ENCODE results near the gene RRM2.

DNA sequence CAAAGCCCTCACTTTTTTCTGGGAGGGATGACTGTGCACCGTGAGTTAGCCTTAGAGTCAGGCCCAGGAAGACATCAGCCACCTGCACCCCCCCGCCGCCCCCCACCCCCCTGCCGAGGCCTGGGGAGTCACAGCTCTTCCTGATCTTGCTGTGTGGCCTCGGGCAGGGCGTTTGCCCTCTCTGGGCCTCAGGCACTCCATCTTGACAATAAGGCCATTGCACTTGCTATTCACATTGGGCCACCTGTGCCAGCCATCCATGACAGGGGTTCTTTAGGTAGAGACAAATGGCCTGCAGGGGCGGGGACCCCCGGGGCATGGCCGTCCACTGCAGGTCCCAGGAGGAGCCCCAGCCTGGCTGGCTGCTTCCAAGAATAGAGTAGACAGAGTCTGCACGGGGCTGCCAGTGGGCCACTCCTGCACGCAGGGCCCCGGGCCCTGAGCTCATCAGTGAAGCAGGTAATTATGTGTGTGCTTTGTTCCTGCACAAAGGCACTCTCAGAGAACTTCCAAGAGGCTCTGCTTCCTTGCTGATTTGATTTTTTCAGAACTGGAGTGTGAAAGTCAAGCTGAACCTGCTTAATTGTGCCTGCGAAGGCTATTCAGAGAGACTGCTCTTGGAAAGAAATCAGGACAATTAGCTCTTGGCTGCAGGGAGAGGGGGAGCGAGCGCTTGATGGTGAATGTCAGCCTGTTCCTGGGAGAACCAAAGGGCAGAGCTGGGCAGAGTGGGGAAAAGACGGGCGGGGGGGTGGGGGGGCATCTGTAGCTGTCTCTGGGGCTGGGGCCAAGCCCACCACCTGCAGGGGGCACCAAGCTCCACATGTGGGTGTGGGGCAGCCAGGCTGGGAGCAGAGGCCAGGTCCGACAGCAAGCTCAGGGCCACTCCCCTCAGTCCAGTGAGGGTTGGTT lies 40.3 kb downstream of the RRM2 start:
- TF ChIP-seq, protein P1, sequence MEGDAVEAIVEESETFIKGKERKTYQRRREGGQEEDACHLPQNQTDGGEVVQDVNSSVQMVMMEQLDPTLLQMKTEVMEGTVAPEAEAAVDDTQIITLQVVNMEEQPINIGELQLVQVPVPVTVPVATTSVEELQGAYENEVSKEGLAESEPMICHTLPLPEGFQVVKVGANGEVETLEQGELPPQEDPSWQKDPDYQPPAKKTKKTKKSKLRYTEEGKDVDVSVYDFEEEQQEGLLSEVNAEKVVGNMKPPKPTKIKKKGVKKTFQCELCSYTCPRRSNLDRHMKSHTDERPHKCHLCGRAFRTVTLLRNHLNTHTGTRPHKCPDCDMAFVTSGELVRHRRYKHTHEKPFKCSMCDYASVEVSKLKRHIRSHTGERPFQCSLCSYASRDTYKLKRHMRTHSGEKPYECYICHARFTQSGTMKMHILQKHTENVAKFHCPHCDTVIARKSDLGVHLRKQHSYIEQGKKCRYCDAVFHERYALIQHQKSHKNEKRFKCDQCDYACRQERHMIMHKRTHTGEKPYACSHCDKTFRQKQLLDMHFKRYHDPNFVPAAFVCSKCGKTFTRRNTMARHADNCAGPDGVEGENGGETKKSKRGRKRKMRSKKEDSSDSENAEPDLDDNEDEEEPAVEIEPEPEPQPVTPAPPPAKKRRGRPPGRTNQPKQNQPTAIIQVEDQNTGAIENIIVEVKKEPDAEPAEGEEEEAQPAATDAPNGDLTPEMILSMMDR (IDR thresholded peaks at IDR 0.05; ENCODE audit: low read length): no peak
- TF ChIP-seq EZH2 (optimal IDR thresholded peaks at IDR 0.05; ENCODE audit: low read depth, low read length): no peak
- TF ChIP-seq EZH2phosphoT487 (IDR thresholded peaks at IDR 0.05; ENCODE audit: low read length): no peak

All from MM.1S (cell line).